GM12878 (cell line): ENCODE measurements around the gene CLEC16A. TPM values are rescaled to one million over a fixed set of nuclear protein-coding genes. Genes with fewer than 3 reads are reported as not detected.

ENCODE experiments used
- ATF2 ChIP-seq: IDR thresholded peaks from 2 replicates; pipeline ENCODE4 v1.6.1; 2012; ENCODE audit warnings: low read length, inconsistent platforms
- E2F8 ChIP-seq: fragments of 450-650 bp; IDR thresholded peaks from 2 replicates; pipeline ENCODE4 v1.6.1; 2018; ENCODE audit warnings: mild to moderate bottlenecking, low read depth, moderate library complexity; ENCODE audit not compliant: partially characterized antibody
- GABPA ChIP-seq: IDR thresholded peaks from 2 replicates; pipeline ENCODE4 v1.6.1; 2014; ENCODE audit warnings: antibody characterized with exemption, low read depth, mild to moderate bottlenecking, inconsistent platforms
- HSF1 ChIP-seq: fragments of 150-350 bp; IDR thresholded peaks from 2 replicates; pipeline ENCODE4 v1.6.1; 2014; ENCODE audit warnings: mild to moderate bottlenecking, low read depth, low read length
- IRF3 ChIP-seq: fragments of 450-650 bp; IDR thresholded peaks from 2 replicates; pipeline ENCODE4 v1.6.1; 2014; ENCODE audit warnings: mild to moderate bottlenecking
- NFYA ChIP-seq: IDR thresholded peaks from 2 replicates; pipeline ENCODE4 v1.6.1; 2011; ENCODE audit warnings: low read depth, mild to moderate bottlenecking, low read length, improper control_type of control experiment, borderline replicate concordance
- POLR2AphosphoS5 ChIP-seq: IDR thresholded peaks from 2 replicates; pipeline ENCODE4 v1.6.1; 2011; ENCODE audit warnings: mild to moderate bottlenecking, low read length, inconsistent platforms
- RELB ChIP-seq: fragments of 450-650 bp; IDR thresholded peaks from 2 replicates; pipeline ENCODE4 v1.6.1; 2017; ENCODE audit warnings: low read depth, mild to moderate bottlenecking, moderate library complexity
- STAT1 ChIP-seq: fragments of 450-650 bp; conservative IDR thresholded peaks from 2 replicates; pipeline ENCODE4 v1.6.1; 2014; ENCODE audit warnings: antibody characterized with exemption, mild to moderate bottlenecking
- SUPT20H ChIP-seq: IDR thresholded peaks from 2 replicates; pipeline ENCODE4 v1.6.1; 2011; ENCODE audit warnings: low read depth, mild to moderate bottlenecking, low read length, moderate library complexity, borderline replicate concordance; ENCODE audit not compliant: control insufficient read depth
- TCF12 ChIP-seq: IDR thresholded peaks from 2 replicates; pipeline ENCODE4 v1.6.1; 2011; ENCODE audit warnings: low read depth, mild to moderate bottlenecking, low read length
- TCF3 ChIP-seq: IDR thresholded peaks from 2 replicates; pipeline ENCODE4 v1.6.1; 2012; ENCODE audit warnings: low read depth, mild to moderate bottlenecking, low read length, borderline replicate concordance; ENCODE audit not compliant: insufficient read depth
- ZBTB11 ChIP-seq: fragments of 450-650 bp; formaldehyde crosslinking; IDR thresholded peaks from 2 replicates; pipeline ENCODE4 v1.5.0; 2022; ENCODE audit warnings: mild to moderate bottlenecking, missing genetic modification characterization
- polyA plus RNA-seq, 11 experiments: library from polyadenylated mRNA; depleted of rRNA in 4 of 11; unstranded in 6 of 11; stranded (reverse) in 5 of 11; fragments of >200 nt; fragmentation: Nextera tagmentation in 4 of 11; fragmentation: Illumina TruSeq in 1 of 11; extraction: Ambion mirVana in 4 of 11; extraction: Trizol in 1 of 11; gene quantifications; 1 replicate in 1 of 11; 2 replicates in 10 of 11; pipeline versions ENCODE4 v1.2.1 to v1.2.3, GENCODE V29; 2011 to 2016; ENCODE audit warnings: inconsistent platforms in 2 of 11, missing spikeins in 2 of 11, low read depth in 1 of 11
- total RNA-seq, 4 experiments: library from RNA; depleted of rRNA in 3 of 4; stranded (reverse); fragments of >200 nt in 3 of 4; fragmentation: Illumina TruSeq in 1 of 4; extraction: Trizol in 1 of 4; gene quantifications; 2 replicates each; pipeline versions ENCODE4 v1.2.1 to v1.2.3, GENCODE V29; 2013 to 2021

CLEC16A gene
- total and polyA plus RNA-seq, 10 of the 15 experiments (the other 5 are each of a cell fraction or from before 2014, with no cell fraction given): 1.5 to 28.8 (median 19.2) TPM

GRCh38 chr16:10964891-10965326 is 20.5 kb downstream of the CLEC16A start (continued):
- no peak; the same call in 1 of the 2 replicates for TF ChIP-seq STAT1
- TF ChIP-seq POLR2AphosphoS5: peak; percentile 79
- TF ChIP-seq NFYA: no peak
- no peak for TF ChIP-seq IRF3
- TF ChIP-seq SUPT20H: no peak
- peak; percentile 44; the same call in 1 of the 2 replicates for TF ChIP-seq GABPA
- no peak for TF ChIP-seq E2F8
- TF ChIP-seq ATF2: peak; percentile 18; the same call in 1 of the 2 replicates
- TF ChIP-seq HSF1: no peak
- peak; percentile 71; the same call in 1 of the 2 replicates for TF ChIP-seq TCF3
- TF ChIP-seq RELB: no peak
- TF ChIP-seq TCF12: peak; percentile 86
- TF ChIP-seq ZBTB11: no peak
